Fibroblast of mammary gland (primary cell): ENCODE measurements around the gene CAMKMT.
"Not testable (repeated sequence)": the region's sequence is repeated elsewhere in the genome, so short reads cannot be mapped to it uniquely, and the experiment has no call there.

Experiments used
- DNase-seq: peaks from one replicate; pipeline ENCODE4 v3.0.0-alpha.2; 2010; ENCODE audit warnings: low read depth
- H3K4me3 ChIP-seq: 2 replicates; pipeline ENCODE4 v1.5.1; 2011; ENCODE audit warnings: low read depth, mild to moderate bottlenecking, low read length, moderate library complexity; ENCODE audit not compliant: control insufficient read depth
- CTCF ChIP-seq: conservative IDR thresholded peaks from 2 replicates; pipeline ENCODE4 v1.5.1; 2011; ENCODE audit warnings: low read depth, low read length, inconsistent platforms; ENCODE audit not compliant: control insufficient read depth, insufficient read depth

CAMKMT gene

GRCh38 chr2:44364604-44365003 is 2.9 kb downstream of the CAMKMT start:
- no peak overlapping the region for H3K4me3 ChIP-seq
- TF ChIP-seq CTCF: no peak
- peak; percentile 16 for DNase-seq

- TF ChIP-seq CTCF: no peak
- no peak overlapping the region for H3K4me3 ChIP-seq
- no peak for DNase-seq
Observed at GRCh38 chr2:44367591-44367990, 5.8 kb downstream of the CAMKMT start.

GRCh38 chr2:44369392-44369791 is 7.6 kb downstream of the CAMKMT start:
- no peak overlapping the region for H3K4me3 ChIP-seq
- TF ChIP-seq CTCF: no peak
- no peak for DNase-seq

- TF ChIP-seq CTCF: no peak
- H3K4me3 ChIP-seq: no peak overlapping the region
- DNase-seq: no peak
Observed at GRCh38 chr2:44371445-44371844, 9.7 kb downstream of the CAMKMT start.

- DNase-seq: no peak
- no peak overlapping the region for H3K4me3 ChIP-seq
- TF ChIP-seq CTCF: no peak
Observed at GRCh38 chr2:44372246-44372645, 10.5 kb downstream of the CAMKMT start.

GRCh38 chr2:44377486-44377885 is 15.7 kb downstream of the CAMKMT start:
- TF ChIP-seq CTCF: no peak
- H3K4me3 ChIP-seq: no peak overlapping the region
- no peak for DNase-seq

GRCh38 chr2:44385226-44385625 is 23.5 kb downstream of the CAMKMT start:
- not testable (repeated sequence) for H3K4me3 ChIP-seq, DNase-seq
